GM18868 (cell line): ENCODE results near the gene CDK5RAP1.
"Not testable (repeated sequence)": the region's sequence is repeated elsewhere in the genome, so short reads cannot be mapped to it uniquely, and the experiment has no call there.

ENCODE experiments used
- ATAC-seq: cut with Tn5 transposase; IDR thresholded peaks from one replicate; pipeline ENCODE4 v1.9.1; 2021; ENCODE audit warnings: mild to moderate bottlenecking, moderate library complexity; ENCODE audit not compliant: unreplicated experiment

CDK5RAP1 gene

DNA sequence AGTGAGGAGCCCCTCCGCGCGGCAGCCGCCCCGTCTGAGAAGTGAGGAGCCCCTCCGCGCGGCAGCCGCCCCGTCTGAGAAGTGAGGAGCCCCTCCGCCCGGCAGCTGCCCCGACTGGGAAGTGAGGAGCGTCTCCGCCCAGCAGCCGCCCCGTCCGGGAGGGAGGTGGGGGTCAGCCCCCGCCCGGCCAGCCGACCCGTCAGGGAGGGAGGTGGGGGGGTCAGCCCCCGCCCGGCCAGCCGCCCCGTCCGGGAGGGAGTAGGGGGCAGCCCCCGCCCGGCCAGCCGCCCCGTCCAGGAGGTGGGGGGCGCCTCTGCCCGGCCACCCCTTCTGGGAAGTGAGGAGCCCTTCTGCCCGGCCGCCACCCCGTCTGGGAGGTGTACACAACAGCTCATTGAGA is 12.0 kb downstream of the CDK5RAP1 start:
- ATAC-seq = not testable (repeated sequence)

- ATAC-seq = no peak
These were observed 13.1 kb downstream of the CDK5RAP1 start for GRCh38 chr20:33388268-33388667.

DNA sequence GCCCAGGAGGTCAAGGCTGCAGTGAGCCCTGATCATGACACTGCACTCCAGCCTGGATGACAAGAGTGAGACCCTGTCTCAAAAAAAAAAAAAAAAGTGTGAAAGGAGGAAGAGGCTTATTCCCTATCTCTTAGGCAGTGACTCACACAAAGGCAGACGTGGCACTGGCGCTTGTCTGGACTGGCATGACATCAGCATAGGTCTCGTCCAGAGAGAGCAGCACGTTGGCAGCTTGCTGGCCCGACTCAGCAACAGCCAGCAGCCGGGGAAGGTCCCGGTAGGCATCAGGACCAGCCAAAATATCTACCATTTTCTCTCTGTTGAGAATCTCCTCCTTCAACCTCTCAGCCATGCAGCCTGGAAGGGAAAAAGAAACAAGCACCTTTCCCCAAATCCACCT is 14.1 kb downstream of the CDK5RAP1 start:
- no peak for ATAC-seq

GRCh38 chr20:33386673-33387072 is 14.6 kb downstream of the CDK5RAP1 start:
- no peak for ATAC-seq

GRCh38 chr20:33377366-33377765 is 24.0 kb downstream of the CDK5RAP1 start:
- ATAC-seq = no peak

DNA sequence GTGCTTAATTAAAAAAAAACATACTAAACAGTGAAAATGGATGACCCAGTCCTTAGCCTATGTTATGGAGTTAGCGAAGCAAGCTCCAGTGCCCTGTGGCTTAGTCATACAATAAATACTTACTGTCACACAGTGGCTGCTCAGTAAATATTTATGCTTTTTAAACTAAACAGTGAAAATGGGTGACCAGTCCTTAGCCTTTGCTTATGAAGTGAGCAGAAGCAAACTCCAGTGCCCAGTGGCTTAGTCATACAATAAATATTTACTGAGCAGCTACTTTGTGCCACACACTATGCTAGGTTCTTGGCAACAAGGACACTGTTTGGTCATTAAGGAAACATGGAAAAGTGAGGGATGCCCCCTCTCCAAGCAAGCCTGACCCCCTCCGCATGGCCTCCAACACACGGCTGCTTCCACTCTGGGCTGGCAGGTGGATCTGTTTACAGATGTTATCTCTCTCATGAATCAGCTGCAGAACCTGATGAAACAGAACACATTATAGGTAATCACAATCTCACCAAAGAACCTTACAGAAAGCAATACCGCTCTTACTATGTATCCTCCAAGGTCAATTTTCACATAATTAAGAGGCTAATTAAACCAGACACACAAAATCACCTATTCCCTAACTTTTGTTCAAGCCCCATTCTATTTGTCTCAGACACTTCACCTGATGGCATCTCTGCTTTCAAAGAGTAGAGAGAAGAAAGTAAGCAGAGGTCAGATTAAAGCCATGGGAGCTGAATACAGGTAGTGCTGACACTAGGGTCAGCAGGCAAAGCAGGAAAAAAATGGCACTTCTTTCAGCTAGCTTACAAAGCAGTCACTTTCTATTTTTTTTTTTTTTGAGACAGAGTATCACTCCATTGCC is 27.3 kb downstream of the CDK5RAP1 start:
- ATAC-seq = no peak

- no peak for ATAC-seq
These were observed 28.3 kb downstream of the CDK5RAP1 start for GRCh38 chr20:33372993-33373441.

DNA sequence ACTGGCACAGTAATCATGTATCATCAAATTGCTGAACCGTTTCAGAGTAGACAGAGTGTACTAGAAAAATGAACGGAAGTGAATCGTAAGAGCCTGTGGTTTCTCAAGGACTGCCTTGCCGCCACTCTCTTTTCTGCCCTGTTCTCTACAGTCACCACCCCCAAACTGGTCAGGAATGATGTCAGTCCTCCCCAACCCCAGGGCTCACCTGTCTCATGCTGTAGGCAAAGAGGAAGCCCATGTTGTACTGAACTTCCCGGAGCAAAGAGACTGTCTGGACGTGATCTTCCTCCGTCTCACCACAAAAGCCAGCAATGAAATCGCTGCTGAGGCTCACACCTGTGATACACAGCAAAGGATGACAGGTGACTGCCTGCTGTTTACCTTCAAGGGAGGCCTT is 31.0 kb downstream of the CDK5RAP1 start:
- no peak for ATAC-seq

GRCh38 chr20:33362898-33363297 is 38.4 kb downstream of the CDK5RAP1 start:
- ATAC-seq = no peak

DNA sequence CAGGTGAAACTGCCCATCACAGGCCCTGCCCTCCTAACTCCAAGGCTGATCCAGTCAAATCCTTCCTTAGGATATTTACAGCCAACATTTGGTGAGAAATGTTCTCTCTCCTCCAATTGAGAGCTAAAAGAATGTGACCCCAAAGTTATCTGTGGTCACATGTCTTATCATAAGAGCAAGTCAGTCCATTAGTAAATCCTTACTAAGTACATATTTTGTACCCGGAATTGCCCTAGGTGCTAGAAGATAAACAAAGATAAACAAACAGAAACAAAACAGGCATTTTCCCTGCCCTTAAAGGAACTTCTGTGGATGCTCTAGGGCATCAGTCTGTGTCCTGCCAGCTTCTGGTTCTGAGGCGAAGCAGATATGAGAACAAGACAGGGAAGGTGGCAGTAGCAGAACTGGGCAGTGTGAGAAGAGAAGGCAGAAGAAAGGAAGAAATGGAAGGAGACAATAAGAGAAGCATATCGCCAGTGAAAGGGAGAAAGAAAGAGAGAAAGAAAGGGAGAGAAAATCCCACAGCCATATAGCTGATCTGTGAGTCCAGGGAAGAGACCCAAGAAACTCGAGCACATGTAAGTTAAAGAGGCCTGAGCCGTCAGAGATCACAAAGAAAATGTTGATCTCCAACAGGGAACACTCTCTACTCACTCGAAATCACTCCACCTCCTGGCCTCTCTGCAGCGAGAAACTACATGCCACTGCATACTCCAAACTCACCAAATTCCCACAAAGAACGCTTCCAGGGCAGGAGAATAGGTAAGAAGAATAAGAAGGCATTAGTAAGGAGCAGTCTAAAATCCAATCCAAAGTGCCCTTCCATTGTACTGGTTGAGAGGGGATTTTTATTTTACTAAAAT is 41.7 kb downstream of the CDK5RAP1 start:
- no peak for ATAC-seq

DNA sequence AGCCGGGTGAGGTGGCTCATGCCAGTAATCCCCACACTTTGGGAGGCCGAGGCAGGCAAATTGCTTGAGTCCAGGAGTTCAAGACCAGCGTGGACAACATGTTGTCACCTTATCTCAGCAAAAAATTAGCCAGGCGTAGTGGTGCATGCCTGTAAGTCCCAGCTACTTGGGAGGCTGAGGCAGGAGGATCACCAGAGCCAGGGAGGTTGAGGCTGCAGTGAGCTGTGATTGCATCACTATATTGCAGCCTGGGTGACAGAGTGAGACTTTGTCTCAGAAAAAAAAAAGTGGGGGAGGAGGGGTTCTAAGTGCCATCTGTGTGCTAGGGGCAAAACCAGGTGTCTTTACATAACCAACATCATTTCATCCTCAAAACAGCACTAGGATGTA is 48.3 kb downstream of the CDK5RAP1 start:
- no peak for ATAC-seq

DNA sequence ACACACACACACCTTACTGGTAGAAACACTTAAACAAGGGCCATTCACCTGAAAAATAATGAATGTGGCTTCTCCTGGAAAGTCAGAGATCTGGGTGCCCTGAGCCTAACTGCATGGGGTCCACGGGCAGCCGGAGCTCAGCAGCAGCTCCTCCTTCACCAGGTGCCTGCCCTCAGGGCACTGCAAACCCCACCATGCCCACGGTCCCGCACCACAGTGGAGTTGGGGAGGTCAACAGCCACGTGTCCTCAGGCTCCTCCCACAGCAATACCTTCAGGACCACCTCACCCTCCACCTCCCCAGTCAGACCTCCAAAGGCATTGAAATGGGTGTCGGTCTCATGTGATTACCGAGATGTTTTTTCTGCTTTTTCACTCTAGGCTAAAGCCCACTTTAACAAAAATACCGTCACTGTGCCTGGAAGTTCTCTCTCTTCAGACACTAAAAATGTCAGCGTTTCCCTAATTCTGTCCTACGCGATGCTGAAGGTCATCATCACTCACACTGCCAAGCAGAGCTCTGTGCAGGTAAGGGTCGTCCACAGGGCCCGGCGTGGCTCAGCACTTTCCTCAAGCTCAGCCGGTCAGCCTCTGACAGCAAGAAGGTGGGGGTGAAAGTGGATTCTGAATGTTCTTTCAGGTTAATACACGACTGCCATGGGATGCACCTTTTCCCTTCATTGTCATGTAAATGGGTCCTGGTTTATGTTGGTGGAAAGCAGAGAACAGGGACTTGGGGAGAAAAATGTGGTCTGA is 48.9 kb downstream of the CDK5RAP1 start:
- ATAC-seq = no peak

DNA sequence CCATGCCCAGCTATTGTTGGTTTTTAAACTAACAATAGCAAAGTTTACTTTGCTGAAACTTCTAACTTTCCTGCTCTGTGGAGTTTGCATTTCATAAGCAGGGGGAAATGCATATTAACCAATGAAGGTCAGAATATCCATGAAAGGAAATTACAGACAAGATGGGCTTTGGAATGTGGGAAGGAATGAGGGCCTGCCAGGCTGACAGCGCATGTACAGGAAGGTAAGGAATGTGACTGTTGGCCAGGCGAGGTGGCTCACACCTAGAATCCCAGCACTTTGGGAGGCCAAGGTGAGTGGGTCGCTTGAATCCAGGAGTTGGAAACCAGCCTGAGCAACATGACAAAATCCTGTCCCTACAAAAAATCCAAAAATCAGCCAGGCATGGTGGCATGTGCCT is 49.6 kb downstream of the CDK5RAP1 start:
- no peak for ATAC-seq

DNA sequence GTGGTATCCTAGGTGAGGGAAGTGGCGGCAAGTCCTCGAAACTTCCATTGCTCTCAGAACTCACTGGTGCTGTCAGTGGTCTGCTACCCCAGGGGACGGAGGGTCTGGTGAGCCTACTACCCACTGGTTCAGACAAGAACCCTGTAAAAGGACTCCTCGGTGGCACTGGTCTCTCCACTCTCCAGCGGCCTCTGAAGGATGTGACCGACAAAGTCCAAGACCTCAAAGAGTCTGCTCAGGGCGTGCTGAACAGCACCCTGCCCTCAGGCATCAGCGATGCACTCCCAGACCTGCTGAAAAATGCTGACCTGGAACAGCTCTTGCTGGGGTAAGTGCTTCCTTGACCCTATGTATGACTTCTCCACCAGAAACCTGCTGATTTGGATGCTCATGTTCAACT is 51.8 kb downstream of the CDK5RAP1 start:
- ATAC-seq = no peak

DNA sequence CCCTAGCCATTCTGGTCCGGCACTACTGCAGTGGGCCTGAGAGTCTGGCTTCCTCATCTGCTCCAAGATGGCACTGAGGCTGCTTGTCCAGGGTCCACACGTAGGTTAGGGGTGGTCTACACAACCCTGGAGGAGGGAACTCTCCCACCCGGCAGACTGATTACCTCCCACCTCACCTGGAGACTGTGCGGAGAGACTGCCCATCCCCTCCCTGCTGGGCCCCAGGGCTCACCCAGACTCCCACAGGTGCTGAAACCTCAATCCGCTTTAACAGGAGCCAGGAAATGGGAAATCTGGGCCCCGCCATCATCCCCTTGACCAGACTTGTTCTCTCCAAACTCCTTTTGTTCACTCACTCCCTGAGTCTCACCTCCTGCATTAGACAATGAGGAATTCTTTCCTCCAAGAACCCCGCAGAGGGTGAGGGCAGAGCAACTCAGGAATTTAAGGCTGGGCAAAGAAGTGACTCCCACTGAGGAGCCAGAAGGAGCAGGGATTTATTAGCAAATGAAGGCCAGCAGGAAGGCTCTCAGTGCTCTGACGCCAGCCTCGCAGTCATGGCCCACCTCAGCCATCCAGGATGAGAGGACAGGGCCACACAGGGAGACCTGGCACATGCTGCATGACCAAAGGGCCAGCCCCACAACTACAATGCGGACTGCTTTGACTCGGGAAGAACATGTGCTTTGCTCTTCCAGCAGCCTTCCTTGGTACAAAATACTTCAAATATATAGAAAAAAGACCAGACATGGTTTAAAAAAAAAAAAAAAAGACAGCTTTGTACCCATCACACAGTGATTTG is 53.0 kb downstream of the CDK5RAP1 start:
- no peak for ATAC-seq

GRCh38 chr20:33345342-33345741 is 56.0 kb downstream of the CDK5RAP1 start:
- ATAC-seq = no peak

DNA sequence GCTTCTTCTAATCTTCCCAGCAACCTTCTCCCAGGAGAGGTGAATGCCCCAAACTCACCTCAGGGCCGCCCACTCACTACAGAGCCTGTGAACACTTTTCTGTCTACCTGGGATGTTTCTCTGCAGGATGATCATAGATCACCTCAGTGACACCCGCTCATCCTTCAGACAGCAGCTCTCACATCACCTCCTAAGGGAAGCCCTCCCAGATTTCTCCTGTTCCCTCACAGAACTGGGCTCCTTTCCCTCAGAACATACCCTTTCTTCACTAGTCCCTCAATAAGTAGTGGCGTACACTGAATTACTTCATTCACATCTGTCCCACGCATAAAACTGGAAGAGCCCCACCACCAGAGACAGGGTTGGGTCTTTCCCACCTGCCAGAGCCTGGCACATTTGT is 57.8 kb downstream of the CDK5RAP1 start:
- no peak for ATAC-seq

- no peak for ATAC-seq
These were observed 61.7 kb downstream of the CDK5RAP1 start for GRCh38 chr20:33339515-33340058.

- no peak for ATAC-seq
These were observed 62.7 kb downstream of the CDK5RAP1 start for GRCh38 chr20:33338467-33339258.
